Measurements from ENCODE around the gene ZDHHC11. TPM values are rescaled to one million over a fixed set of nuclear protein-coding genes. Genes with fewer than 3 reads are reported as not detected.
"Not testable (repeated sequence)": the region's sequence is repeated elsewhere in the genome, so short reads cannot be mapped to it uniquely, and the experiment has no call there.

Gene ZDHHC11
- total RNA-seq, 6 donors from 2014 or later, result 18.9 to 64.6 (median 27.5) TPM

- WGBS, 2 donors, result 86 to 90% methylated on average over 9 to 16 of the region's 16 CpGs
These were observed 6.0 kb upstream of the ZDHHC11 start for GRCh38 chr5:856531-857425.

GRCh38 chr5:855771-856530 is 5.2 kb upstream of the ZDHHC11 start:
- H3K27me3 ChIP-seq, result peaks cover 0 to 9% (median 0%) of the 10 kb centered on the region in 4 donors
- no peaks in the 10 kb centered on the region for H3K9me3 ChIP-seq
- WGBS, 2 donors, result 77 to 80% methylated on average over 19 to 21 of the region's 21 CpGs

More at GRCh38 chr5:856531-857425, 6.0 kb upstream of the ZDHHC11 start:
- Histone ChIP-seq H3K27me3 (peaks cover 0 to 9% (median 0%) of the 10 kb centered on the region in 4 donors), H3K36me3 (no peaks in the 10 kb centered on the region), H3K4me1 (no peaks in the 10 kb centered on the region), H3K4me3 (no peak overlapping the region), H3K27ac (no peak overlapping the region), H3K9me3 (no peaks in the 10 kb centered on the region)
- DNase-seq, result no peak
- no peak for TF ChIP-seq POLR2A (IDR thresholded peaks at IDR 0.05)
- no peak for TF ChIP-seq POLR2AphosphoS5 (IDR thresholded peaks at IDR 0.05)
- no peak for TF ChIP-seq EP300 (IDR thresholded peaks at IDR 0.05)
- TF ChIP-seq CTCF (IDR thresholded peaks at IDR 0.05), result no peak
- peak in 1 of 2 donors; percentile 29 for ATAC-seq (ENCODE audit: low FRiP score in 2 of 2)

GRCh38 chr5:854966-855743 is 4.4 kb upstream of the ZDHHC11 start:
- TF ChIP-seq POLR2AphosphoS5 (IDR thresholded peaks at IDR 0.05), result no peak
- TF ChIP-seq POLR2A (IDR thresholded peaks at IDR 0.05), result no peak
- no peak for TF ChIP-seq EP300 (IDR thresholded peaks at IDR 0.05)
- no peak overlapping the region for H3K27ac ChIP-seq
- peaks cover 0 to 9% (median 0%) of the 10 kb centered on the region in 4 donors for H3K27me3 ChIP-seq
- whole genome bisulfite sequencing, 2 donors, result 87 to 88% methylated on average over 30 to 32 of the region's 32 CpGs
- DNase-seq (no peak), ATAC-seq (ENCODE audit: low FRiP score in 2 of 2) (no peak)
- no peaks in the 10 kb centered on the region for H3K9me3 ChIP-seq
- H3K36me3 ChIP-seq, result no peaks in the 10 kb centered on the region
- no peak overlapping the region for H3K4me3 ChIP-seq
- H3K4me1 ChIP-seq, result peaks cover 0 to 6% (median 0%) of the 10 kb centered on the region in 4 donors

More at GRCh38 chr5:855771-856530, 5.2 kb upstream of the ZDHHC11 start:
- TF ChIP-seq EP300 (IDR thresholded peaks at IDR 0.05) (no peak), CTCF (IDR thresholded peaks at IDR 0.05) (no peak), POLR2A (IDR thresholded peaks at IDR 0.05) (no peak), POLR2AphosphoS5 (IDR thresholded peaks at IDR 0.05) (no peak)
- Histone ChIP-seq H3K4me1 (peaks cover 0 to under 1% (median 0%) of the 10 kb centered on the region in 4 donors), H3K36me3 (no peaks in the 10 kb centered on the region), H3K4me3 (no peak overlapping the region), H3K27ac (no peak overlapping the region)
- no peak for DNase-seq
- peak in 1 of 2 donors; percentile 35 for ATAC-seq (ENCODE audit: low FRiP score in 2 of 2)

- Histone ChIP-seq H3K4me3 (no peak overlapping the region), H3K27ac (no peak overlapping the region), H3K36me3 (no peaks in the 10 kb centered on the region), H3K4me1 (peaks cover 0 to 13% (median 8%) of the 10 kb centered on the region in 4 donors), H3K27me3 (peaks cover 0 to 13% (median 0%) of the 10 kb centered on the region in 4 donors), H3K9me3 (no peaks in the 10 kb centered on the region)
- DNase-seq (no peak), ATAC-seq (ENCODE audit: low FRiP score in 2 of 2) (no peak)
- TF ChIP-seq POLR2A (IDR thresholded peaks at IDR 0.05) (no peak), POLR2AphosphoS5 (IDR thresholded peaks at IDR 0.05) (no peak), EP300 (IDR thresholded peaks at IDR 0.05) (no peak), CTCF (IDR thresholded peaks at IDR 0.05) (no peak)
- WGBS, 2 donors, result 80 to 81% methylated on average over 13 of the region's 13 CpGs
These were observed 3.4 kb upstream of the ZDHHC11 start for GRCh38 chr5:854217-854616.

GRCh38 chr5:853416-854090 is 2.8 kb upstream of the ZDHHC11 start:
- WGBS, 2 donors, result 87 to 89% methylated on average over 9 to 16 of the region's 18 CpGs
- not testable (repeated sequence) for H3K27ac ChIP-seq; ATAC-seq (ENCODE audit: low FRiP score in 2 of 2); H3K9me3 ChIP-seq; H3K36me3 ChIP-seq; H3K4me3 ChIP-seq; DNase-seq
- peaks cover 0 to 13% (median 8%) of the 10 kb centered on the region in 4 donors for H3K4me1 ChIP-seq
- H3K27me3 ChIP-seq, result peaks cover 0 to 13% (median 0%) of the 10 kb centered on the region in 4 donors

All from upper lobe of left lung (tissue), 6 donors.